HCT116 (cell line): ENCODE results near the gene HECTD2. TPM values are rescaled to one million over a fixed set of nuclear protein-coding genes. Genes with fewer than 3 reads are reported as not detected.

Experiments
- ATAC-seq: fragments of 200-7000 bp; cut with Tn5 transposase; 2 replicates; pipeline ENCODE4 v1.9.1; 2020; ENCODE audit warnings: mild to moderate bottlenecking, moderate library complexity
- BruUV-seq: library from RNA; stranded (reverse); fragments of 400-500 nt; replicated peaks from 2 replicates; lab custom pipeline; 2021; lab: Mats Ljungman, UMichigan
- CTCF ChIA-PET: fragments of 300-600 bp; sonication (Branson Sonifier 250); formaldehyde crosslinking; loops from one replicate; lab custom pipeline; 2021; ENCODE audit warnings: antibody characterized with exemption; lab: Charles Lee
- POLR2A ChIA-PET: fragments of 300-600, 350-600 bp; sonication (Branson Sonifier 250); formaldehyde crosslinking; loops from one replicate; lab custom pipeline; 2021; ENCODE audit warnings: antibody characterized with exemption; lab: Charles Lee
- RAD21 ChIA-PET, 2 experiments: fragments of 300-600 bp; sonication (Branson Sonifier 250); formaldehyde crosslinking; loops; one replicate each; lab custom pipeline; 2023; ENCODE audit warnings: low total read pairs in 2 of 2; ENCODE audit not compliant: uncharacterized antibody in 2 of 2, unreplicated experiment in 2 of 2, low non-redundant PET in 1 of 2; lab: Charles Lee
- DNase-seq: peaks from one replicate; pipeline ENCODE4 v3.0.0-alpha.2; 2010; ENCODE audit warnings: low read depth, low spot score
- H2AFZ ChIP-seq: fragments of 200-600 bp; shearing (Covaris generic), sonication (generic); 2 replicates; pipeline ENCODE4 v1.6.1; 2017; ENCODE audit warnings: low read depth, mixed run types, mixed read lengths, antibody characterized with exemption, low read length; ENCODE audit not compliant: poor library complexity, severe bottlenecking
- H3K27ac ChIP-seq: 2 replicates; pipeline ENCODE4 v1.5.1; 2012; ENCODE audit warnings: low read depth, low read length
- H3K27me3 ChIP-seq: fragments of 200-600 bp; sonication (generic); 2 replicates; pipeline ENCODE4 v1.6.1; 2016; ENCODE audit warnings: mixed run types, low read length, mixed read lengths; ENCODE audit not compliant: insufficient read depth
- H3K36me3 ChIP-seq, 2 experiments: fragments of 200-500 bp in 1 of 2; fragments of 200-600 bp in 1 of 2; sonication (Bioruptor generic) in 1 of 2; sonication (generic) in 1 of 2; 2 replicates each; pipeline versions ENCODE4 v1.5.1 to v1.6.1; 2014 to 2016; ENCODE audit warnings: low read length in 2 of 2, inconsistent platforms in 1 of 2, mixed read lengths in 1 of 2, mixed run types in 1 of 2; ENCODE audit not compliant: insufficient read depth in 2 of 2, control insufficient read depth in 1 of 2
- H3K4me1 ChIP-seq, 2 experiments: fragments of 200-600 bp in 1 of 2; sonication (generic) in 1 of 2; 2 replicates each; pipeline versions ENCODE4 v1.5.1 to v1.6.1; 2012 to 2017; ENCODE audit warnings: low read length in 2 of 2, inconsistent platforms in 1 of 2, mild to moderate bottlenecking in 1 of 2, mixed read lengths in 1 of 2, mixed run types in 1 of 2, moderate library complexity in 1 of 2; ENCODE audit not compliant: insufficient read depth in 2 of 2, control insufficient read depth in 1 of 2
- H3K4me2 ChIP-seq: fragments of 200-600 bp; sonication (generic); 2 replicates; pipeline ENCODE4 v1.6.1; 2017; ENCODE audit warnings: mixed run types, low read length, mixed read lengths
- H3K4me3 ChIP-seq, 2 experiments: fragments of 200-600 bp in 1 of 2; sonication (generic) in 1 of 2; replicated peaks in 1 of 2; 2 replicates each; pipeline ENCODE4 v1.5.1; 2011 to 2016; ENCODE audit warnings: low read length in 2 of 2, control low read depth in 1 of 2, low read depth in 1 of 2, mild to moderate bottlenecking in 1 of 2, mixed read lengths in 1 of 2, mixed run types in 1 of 2
- H3K79me2 ChIP-seq: fragments of 200-600 bp; sonication (generic); 2 replicates; pipeline ENCODE4 v1.6.1; 2017; ENCODE audit warnings: mild to moderate bottlenecking, mixed run types, low read length, moderate library complexity, mixed read lengths; ENCODE audit not compliant: insufficient read depth
- H3K9ac ChIP-seq: fragments of 200-600 bp; sonication (generic); 2 replicates; pipeline ENCODE4 v1.6.1; 2016; ENCODE audit warnings: low read length, mixed read lengths
- H3K9me2 ChIP-seq: fragments of 200-600 bp; sonication (generic), shearing (Covaris generic); 2 replicates; pipeline ENCODE4 v1.6.1; 2017; ENCODE audit warnings: mixed run types, mild to moderate bottlenecking, moderate library complexity; ENCODE audit not compliant: insufficient read depth
- H3K9me3 ChIP-seq, 2 experiments: fragments of 200-500 bp in 1 of 2; fragments of 200-600 bp in 1 of 2; sonication (Bioruptor generic) in 1 of 2; sonication (generic) in 1 of 2; 2 replicates each; pipeline ENCODE4 v1.6.1; 2014 to 2017; ENCODE audit warnings: low read length in 2 of 2, mixed read lengths in 2 of 2, inconsistent platforms in 1 of 2, low read depth in 1 of 2, mild to moderate bottlenecking in 1 of 2, mixed run types in 1 of 2, moderate library complexity in 1 of 2; ENCODE audit not compliant: control insufficient read depth in 1 of 2, insufficient read depth in 1 of 2
- H4K20me1 ChIP-seq: fragments of 200-600 bp; sonication (generic), shearing (Covaris generic); 2 replicates; pipeline ENCODE4 v1.6.1; 2017; ENCODE audit warnings: mixed run types, mild to moderate bottlenecking, moderate library complexity; ENCODE audit not compliant: insufficient read depth
- ATF3 ChIP-seq: IDR thresholded peaks from 2 replicates; pipeline ENCODE4 v1.6.1; 2012
- CBX3 ChIP-seq: IDR thresholded peaks from 2 replicates; pipeline ENCODE4 v1.6.1; 2012; ENCODE audit warnings: low read depth
- CTCF ChIP-seq, 3 experiments: fragments of 200-600 bp in 1 of 3; sonication (generic) in 1 of 3; IDR thresholded peaks in 2 of 3; conservative IDR thresholded peaks in 1 of 3; 2 replicates each; pipeline ENCODE4 v1.5.1; 2012 to 2017; ENCODE audit warnings: low read depth in 2 of 3, low read length in 2 of 3, antibody characterized with exemption in 1 of 3, borderline replicate concordance in 1 of 3, control low read depth in 1 of 3, mild to moderate bottlenecking in 1 of 3, mixed read lengths in 1 of 3, mixed run types in 1 of 3, moderate library complexity in 1 of 3; ENCODE audit not compliant: insufficient read depth in 1 of 3
- EGR1 ChIP-seq: IDR thresholded peaks from 2 replicates; pipeline ENCODE4 v1.6.1; 2012; ENCODE audit warnings: low read depth
- ELF1 ChIP-seq: IDR thresholded peaks from 2 replicates; pipeline ENCODE4 v1.6.1; 2012; ENCODE audit warnings: low read depth, borderline replicate concordance
- EZH2 ChIP-seq: fragments of 200-600 bp; sonication (generic); IDR thresholded peaks from 2 replicates; pipeline ENCODE4 v1.6.1; 2017; ENCODE audit warnings: antibody characterized with exemption, mixed run types
- EZH2phosphoT487 ChIP-seq: fragments of 200-600 bp; IDR thresholded peaks from 2 replicates; pipeline ENCODE4 v1.6.1; 2018; ENCODE audit warnings: antibody characterized with exemption, borderline replicate concordance
- FOSL1 ChIP-seq: IDR thresholded peaks from 2 replicates; pipeline ENCODE4 v1.6.1; 2012; ENCODE audit warnings: low read depth
- POLR2AphosphoS5 ChIP-seq: IDR thresholded peaks from 2 replicates; pipeline ENCODE4 v1.6.1; 2011; ENCODE audit warnings: mild to moderate bottlenecking, low read depth, low read length, moderate library complexity
- SIN3A ChIP-seq: IDR thresholded peaks from 2 replicates; pipeline ENCODE4 v1.6.1; 2012; ENCODE audit warnings: low read depth
- SP1 ChIP-seq: IDR thresholded peaks from 2 replicates; pipeline ENCODE4 v1.6.1; 2012; ENCODE audit warnings: low read depth
- TCF7L2 ChIP-seq: IDR thresholded peaks from 2 replicates; pipeline ENCODE4 v1.7.0; 2011; ENCODE audit warnings: borderline replicate concordance, inconsistent platforms; ENCODE audit not compliant: insufficient read depth, insufficient read length; ENCODE audit errors: extremely low read depth
- YY1 ChIP-seq: IDR thresholded peaks from 2 replicates; pipeline ENCODE4 v1.6.1; 2011; ENCODE audit warnings: low read length, low read depth, moderate library complexity, mild to moderate bottlenecking; ENCODE audit not compliant: insufficient replicate concordance; ENCODE audit errors: extremely low read depth
- ZFX ChIP-seq: fragments of 450-650 bp; IDR thresholded peaks from 2 replicates; pipeline ENCODE4 v1.6.1; 2017
- ZNF274 ChIP-seq: fragments of 200-500 bp; sonication (Bioruptor generic); IDR thresholded peaks from 2 replicates; pipeline ENCODE4 v1.6.1; 2014; ENCODE audit warnings: mild to moderate bottlenecking, low read depth, low read length, inconsistent platforms
- intact Hi-C: fragments of 100-400 bp; cut with micrococcal nuclease; formaldehyde crosslinking; loops from 2 replicates; pipeline ENCODE4 v1.10.0; 2022
- total RNA-seq: library from RNA; stranded (reverse); gene quantifications from one replicate; pipeline ENCODE4 v1.2.1, GENCODE V29; 2021; ENCODE audit not compliant: unreplicated experiment
- TF ChIP-seq, protein P1 (sequence below): IDR thresholded peaks from 2 replicates; pipeline ENCODE4 v1.6.1; 2012; ENCODE audit warnings: low read depth

Gene HECTD2
- total RNA-seq, 1 experiment from 2014 or later, result 3.0 TPM

- H3K4me1 ChIP-seq, result no peaks in the 10 kb centered on the region
- no TSS peak for BruUV-seq
- no peak overlapping the region for H3K27ac ChIP-seq
- H3K4me2 ChIP-seq, result no peak overlapping the region
- ATAC-seq (no peak), DNase-seq (no peak)
- TF ChIP-seq EGR1, result no peak
- TF ChIP-seq ZNF274, result no peak
- no peak for TF ChIP-seq TCF7L2
- H3K9ac ChIP-seq, result no peak overlapping the region
- intact Hi-C loops, result no loop called here
- ChIA-PET RAD21 (no interaction called here), POLR2A (no interaction called here), CTCF (interaction anchor here (0.9 kb wide), 1 partner anchor 10 kb away, joined by 3 read pairs; no protein-coding TSS in a partner anchor)
- H4K20me1 ChIP-seq, result no peaks in the 10 kb centered on the region
- no peaks in the 10 kb centered on the region for H3K79me2 ChIP-seq
- no peak overlapping the region for H2AFZ ChIP-seq
- H3K27me3 ChIP-seq, result no peaks in the 10 kb centered on the region
- H3K9me3 ChIP-seq, result no peaks in the 10 kb centered on the region
- no peak overlapping the region for H3K4me3 ChIP-seq
- H3K9me2 ChIP-seq, result no peaks in the 10 kb centered on the region
- H3K36me3 ChIP-seq, result no peaks in the 10 kb centered on the region
These were observed 149.0 kb downstream of the HECTD2 start for GRCh38 chr10:91559169-91559568.

DNA sequence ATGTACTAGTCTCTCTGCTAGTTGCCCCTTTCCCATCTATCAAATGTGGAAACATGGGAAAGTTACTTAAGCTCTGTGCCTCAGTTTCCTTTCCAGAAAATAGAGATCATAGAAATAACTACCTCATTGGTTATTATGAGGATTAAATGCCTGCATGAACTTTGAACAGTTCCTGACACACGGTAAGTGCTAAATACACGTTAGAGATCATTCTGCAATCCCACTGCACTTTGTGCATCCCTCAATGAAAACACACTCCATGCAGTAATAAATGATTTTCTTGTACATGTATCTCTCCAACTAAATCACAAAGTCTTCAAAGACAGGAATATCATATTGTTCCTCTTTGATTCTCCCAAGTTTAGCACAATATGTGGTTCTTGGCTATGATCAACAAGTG lies 149.6 kb downstream of the HECTD2 start:
- no peak overlapping the region for H3K4me2 ChIP-seq
- no peak overlapping the region for H3K9ac ChIP-seq
- ChIA-PET RAD21 (no interaction called here), POLR2A (no interaction called here), CTCF (no interaction called here)
- H2AFZ ChIP-seq, result no peak overlapping the region
- H3K9me3 ChIP-seq, result no peaks in the 10 kb centered on the region
- no peak overlapping the region for H3K27ac ChIP-seq
- no peaks in the 10 kb centered on the region for H3K9me2 ChIP-seq
- ATAC-seq (no peak), DNase-seq (no peak)
- no peaks in the 10 kb centered on the region for H3K27me3 ChIP-seq
- H3K4me3 ChIP-seq, result no peak overlapping the region
- no peaks in the 10 kb centered on the region for H3K36me3 ChIP-seq
- no peaks in the 10 kb centered on the region for H3K4me1 ChIP-seq
- intact Hi-C loops, result no loop called here
- no peaks in the 10 kb centered on the region for H3K79me2 ChIP-seq
- no peaks in the 10 kb centered on the region for H4K20me1 ChIP-seq
- TF ChIP-seq ZFX (no peak), ATF3 (no peak), ZNF274 (no peak), CBX3 (no peak), SP1 (no peak), YY1 (no peak), SIN3A (no peak), EZH2 (no peak), ELF1 (no peak), FOSL1 (no peak), CTCF (IDR thresholded peaks at IDR 0.05 in 2 of 3, conservative IDR thresholded peaks at IDR 0.05 in 1 of 3; ENCODE audit: borderline replicate concordance in 1 of 3, insufficient read depth in 1 of 3, low read depth in 2 of 3, low read length in 2 of 3) (no peak), EZH2phosphoT487 (no peak), TCF7L2 (no peak), POLR2AphosphoS5 (no peak)
- TF ChIP-seq, protein P1, sequence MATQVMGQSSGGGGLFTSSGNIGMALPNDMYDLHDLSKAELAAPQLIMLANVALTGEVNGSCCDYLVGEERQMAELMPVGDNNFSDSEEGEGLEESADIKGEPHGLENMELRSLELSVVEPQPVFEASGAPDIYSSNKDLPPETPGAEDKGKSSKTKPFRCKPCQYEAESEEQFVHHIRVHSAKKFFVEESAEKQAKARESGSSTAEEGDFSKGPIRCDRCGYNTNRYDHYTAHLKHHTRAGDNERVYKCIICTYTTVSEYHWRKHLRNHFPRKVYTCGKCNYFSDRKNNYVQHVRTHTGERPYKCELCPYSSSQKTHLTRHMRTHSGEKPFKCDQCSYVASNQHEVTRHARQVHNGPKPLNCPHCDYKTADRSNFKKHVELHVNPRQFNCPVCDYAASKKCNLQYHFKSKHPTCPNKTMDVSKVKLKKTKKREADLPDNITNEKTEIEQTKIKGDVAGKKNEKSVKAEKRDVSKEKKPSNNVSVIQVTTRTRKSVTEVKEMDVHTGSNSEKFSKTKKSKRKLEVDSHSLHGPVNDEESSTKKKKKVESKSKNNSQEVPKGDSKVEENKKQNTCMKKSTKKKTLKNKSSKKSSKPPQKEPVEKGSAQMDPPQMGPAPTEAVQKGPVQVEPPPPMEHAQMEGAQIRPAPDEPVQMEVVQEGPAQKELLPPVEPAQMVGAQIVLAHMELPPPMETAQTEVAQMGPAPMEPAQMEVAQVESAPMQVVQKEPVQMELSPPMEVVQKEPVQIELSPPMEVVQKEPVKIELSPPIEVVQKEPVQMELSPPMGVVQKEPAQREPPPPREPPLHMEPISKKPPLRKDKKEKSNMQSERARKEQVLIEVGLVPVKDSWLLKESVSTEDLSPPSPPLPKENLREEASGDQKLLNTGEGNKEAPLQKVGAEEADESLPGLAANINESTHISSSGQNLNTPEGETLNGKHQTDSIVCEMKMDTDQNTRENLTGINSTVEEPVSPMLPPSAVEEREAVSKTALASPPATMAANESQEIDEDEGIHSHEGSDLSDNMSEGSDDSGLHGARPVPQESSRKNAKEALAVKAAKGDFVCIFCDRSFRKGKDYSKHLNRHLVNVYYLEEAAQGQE, result no peak
- BruUV-seq, result no TSS peak
